ENCODE data around the gene PALM. TPM values are rescaled to one million over a fixed set of nuclear protein-coding genes. Genes with fewer than 3 reads are reported as not detected.
A peak's percentile ranks its signal among the peaks of the same experiment; 100 is the strongest.
"Not testable (repeated sequence)": the region's sequence is repeated elsewhere in the genome, so short reads cannot be mapped to it uniquely, and the experiment has no call there.

PALM gene
- total and polyA plus RNA-seq, 4 experiments from 2014 or later: not detected

DNA sequence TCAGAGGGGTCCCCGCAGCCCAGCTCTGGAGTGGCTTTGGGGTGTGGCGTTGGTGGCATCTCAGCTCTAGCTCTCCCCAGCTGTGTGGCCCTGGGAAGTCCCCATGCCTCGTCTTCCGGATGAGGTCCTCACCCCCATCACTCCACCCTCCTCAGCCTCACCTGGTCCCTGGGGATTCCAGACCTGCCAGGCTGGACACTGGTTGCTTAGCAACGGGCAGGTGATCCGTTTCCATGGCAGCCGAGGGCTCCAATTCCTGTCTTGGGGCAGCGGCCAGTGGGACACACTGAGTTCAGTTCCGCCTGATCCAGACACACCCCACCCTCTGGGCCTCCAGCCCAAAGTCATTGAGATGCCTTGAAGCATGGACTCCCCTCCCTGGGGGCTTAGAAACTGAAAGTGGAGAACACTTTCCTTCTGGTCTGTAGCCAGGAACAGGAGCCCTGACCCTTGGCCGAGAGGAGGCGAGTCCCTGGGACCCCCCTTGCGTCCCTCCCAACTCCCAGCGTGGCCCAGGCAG lies 34.5 kb downstream of the PALM start:
- H3K4me1 Mint-ChIP-seq: no peaks in the 10 kb centered on the region
- H3K9me3 ChIP-seq (ENCODE audit: control insufficient read depth in 1 of 2, low read length in 2 of 2): no peaks in the 10 kb centered on the region
- H3K9me3 Mint-ChIP-seq: peaks cover 0 to 9% (median under 1%) of the 10 kb centered on the region in 8 donors
- H3K4me3 ChIP-seq (ENCODE audit: low read length in 2 of 2): no peak overlapping the region
- CTCF ChIA-PET (ENCODE audit: partially characterized antibody): no interaction called here
- H3K27me3 Mint-ChIP-seq: no peaks in the 10 kb centered on the region
- peak in 1 of 5 donors; percentile 8 for DNase-seq
- intact Hi-C loops (cut with micrococcal nuclease): no loop called here
- no peak overlapping the region for H3K27ac Mint-ChIP-seq
- no peaks in the 10 kb centered on the region for H3K27me3 ChIP-seq (ENCODE audit: insufficient read depth, low read length)
- POLR2A ChIA-PET (ENCODE audit: partially characterized antibody): no interaction called here
- no peak overlapping the region for H3K27ac ChIP-seq (ENCODE audit: low read depth, low read length)
- H3K36me3 ChIP-seq (ENCODE audit: insufficient read depth, low read length): no peaks in the 10 kb centered on the region
- H3K4me3 Mint-ChIP-seq: no peak overlapping the region
- H3K4me1 ChIP-seq (ENCODE audit: insufficient read depth, low read length): no peaks in the 10 kb centered on the region
- H3K36me3 Mint-ChIP-seq: no peaks in the 10 kb centered on the region

DNA sequence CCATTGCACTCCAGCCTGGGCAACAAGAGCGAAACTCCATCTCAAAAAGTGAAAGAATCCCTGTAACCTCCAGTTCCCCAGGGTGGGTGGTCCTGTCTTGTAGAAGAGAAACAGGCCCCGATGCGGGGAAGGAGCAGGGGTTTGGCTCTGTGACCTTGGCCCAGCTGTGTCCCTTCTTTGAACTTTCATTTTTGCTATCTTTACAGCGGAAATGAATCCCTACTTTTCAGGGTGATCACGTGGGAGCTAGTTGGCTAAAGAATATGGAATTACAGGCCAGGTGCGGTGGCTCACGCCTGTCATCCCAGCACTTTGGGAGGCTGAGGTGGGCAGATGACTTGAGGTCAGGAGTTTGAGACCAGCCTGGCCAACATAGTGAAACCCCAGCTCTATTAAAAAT lies 36.4 kb downstream of the PALM start:
- H3K27me3 ChIP-seq (ENCODE audit: insufficient read depth, low read length); H3K9me3 Mint-ChIP-seq; H3K27ac Mint-ChIP-seq; H3K4me1 Mint-ChIP-seq; H3K27me3 Mint-ChIP-seq; H3K36me3 ChIP-seq (ENCODE audit: insufficient read depth, low read length); H3K4me1 ChIP-seq (ENCODE audit: insufficient read depth, low read length); CTCF ChIA-PET (ENCODE audit: partially characterized antibody); H3K36me3 Mint-ChIP-seq; intact Hi-C loops (cut with micrococcal nuclease); H3K4me3 ChIP-seq (ENCODE audit: low read length in 2 of 2); H3K27ac ChIP-seq (ENCODE audit: low read depth, low read length); POLR2A ChIA-PET (ENCODE audit: partially characterized antibody); H3K4me3 Mint-ChIP-seq; H3K9me3 ChIP-seq (ENCODE audit: control insufficient read depth in 1 of 2, low read length in 2 of 2); DNase-seq: not testable (repeated sequence)

DNA sequence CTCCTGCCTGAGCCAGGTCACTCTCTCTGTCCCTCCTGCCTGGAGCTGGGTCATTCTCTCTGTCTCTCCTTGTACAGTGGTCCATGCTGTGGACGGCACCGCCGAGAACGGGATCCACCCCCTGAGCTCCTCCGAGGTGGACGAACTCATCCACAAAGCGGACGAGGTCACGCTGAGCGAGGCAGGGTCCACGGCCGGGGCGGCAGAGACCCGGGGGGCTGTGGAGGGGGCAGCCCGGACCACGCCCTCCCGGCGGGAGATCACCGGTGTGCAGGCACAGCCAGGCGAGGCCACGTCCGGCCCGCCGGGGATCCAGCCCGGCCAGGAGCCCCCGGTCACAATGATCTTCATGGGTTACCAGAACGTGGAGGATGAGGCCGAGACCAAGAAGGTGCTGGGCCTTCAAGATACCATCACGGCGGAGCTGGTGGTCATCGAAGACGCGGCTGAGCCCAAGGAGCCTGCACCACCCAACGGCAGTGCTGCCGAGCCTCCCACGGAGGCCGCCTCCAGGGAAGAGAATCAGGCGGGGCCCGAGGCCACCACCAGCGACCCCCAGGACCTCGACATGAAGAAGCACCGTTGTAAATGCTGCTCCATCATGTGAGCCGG lies 37.6 kb downstream of the PALM start:
- Histone ChIP-seq H3K4me1 (ENCODE audit: insufficient read depth, low read length) (no peaks in the 10 kb centered on the region), H3K27me3 (ENCODE audit: insufficient read depth, low read length) (no peaks in the 10 kb centered on the region), H3K27ac (ENCODE audit: low read depth, low read length) (no peak overlapping the region), H3K4me3 (ENCODE audit: low read length in 2 of 2) (no peak overlapping the region), H3K36me3 (ENCODE audit: insufficient read depth, low read length) (no peaks in the 10 kb centered on the region), H3K9me3 (ENCODE audit: control insufficient read depth in 1 of 2, low read length in 2 of 2) (no peaks in the 10 kb centered on the region)
- DNase-seq: peak in 1 of 5 donors; percentile 30
- H3K9me3 Mint-ChIP-seq: peaks cover 0 to 9% (median under 1%) of the 10 kb centered on the region in 8 donors
- no peak overlapping the region for H3K4me3 Mint-ChIP-seq
- H3K27me3 Mint-ChIP-seq: no peaks in the 10 kb centered on the region
- no peaks in the 10 kb centered on the region for H3K4me1 Mint-ChIP-seq
- CTCF ChIA-PET (ENCODE audit: partially characterized antibody): no interaction called here
- H3K36me3 Mint-ChIP-seq: no peaks in the 10 kb centered on the region
- no peak overlapping the region for H3K27ac Mint-ChIP-seq
- intact Hi-C loops (cut with micrococcal nuclease): no loop called here
- POLR2A ChIA-PET (ENCODE audit: partially characterized antibody): no interaction called here

DNA sequence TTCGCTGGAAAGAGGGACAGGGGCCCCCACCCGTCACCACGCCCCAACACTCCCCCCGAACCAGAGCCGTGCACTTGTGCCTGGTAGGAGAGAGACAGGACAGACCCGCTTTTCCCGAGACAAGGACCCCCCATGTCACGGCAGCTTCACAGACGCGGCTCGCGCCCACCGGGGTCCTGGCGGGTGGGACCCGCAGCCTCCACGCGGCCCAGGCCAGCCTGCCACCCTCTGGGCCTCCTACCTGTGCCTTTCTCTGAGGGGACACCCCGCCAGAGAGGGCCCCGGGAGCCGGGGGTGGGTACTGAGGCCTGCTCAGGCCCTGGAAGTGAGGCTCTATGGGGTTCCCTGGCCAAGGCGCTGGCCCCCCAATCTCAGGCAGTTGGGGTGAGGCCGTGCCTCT lies 38.2 kb downstream of the PALM start:
- ChIA-PET CTCF (ENCODE audit: partially characterized antibody) (no interaction called here), POLR2A (ENCODE audit: partially characterized antibody) (no interaction called here)
- H3K27me3 ChIP-seq (ENCODE audit: insufficient read depth, low read length): no peaks in the 10 kb centered on the region
- H3K9me3 Mint-ChIP-seq: peaks cover 0 to 9% (median under 1%) of the 10 kb centered on the region in 8 donors
- DNase-seq: peak in 1 of 5 donors; percentile 19
- no peaks in the 10 kb centered on the region for H3K4me1 Mint-ChIP-seq
- H3K4me3 ChIP-seq (ENCODE audit: low read length in 2 of 2): no peak overlapping the region
- H3K27me3 Mint-ChIP-seq: no peaks in the 10 kb centered on the region
- no peaks in the 10 kb centered on the region for H3K9me3 ChIP-seq (ENCODE audit: control insufficient read depth in 1 of 2, low read length in 2 of 2)
- no peak overlapping the region for H3K27ac ChIP-seq (ENCODE audit: low read depth, low read length)
- no peak overlapping the region for H3K4me3 Mint-ChIP-seq
- no peak overlapping the region for H3K27ac Mint-ChIP-seq
- no peaks in the 10 kb centered on the region for H3K4me1 ChIP-seq (ENCODE audit: insufficient read depth, low read length)
- no peaks in the 10 kb centered on the region for H3K36me3 ChIP-seq (ENCODE audit: insufficient read depth, low read length)
- H3K36me3 Mint-ChIP-seq: no peaks in the 10 kb centered on the region
- intact Hi-C loops (cut with micrococcal nuclease): no loop called here

DNA sequence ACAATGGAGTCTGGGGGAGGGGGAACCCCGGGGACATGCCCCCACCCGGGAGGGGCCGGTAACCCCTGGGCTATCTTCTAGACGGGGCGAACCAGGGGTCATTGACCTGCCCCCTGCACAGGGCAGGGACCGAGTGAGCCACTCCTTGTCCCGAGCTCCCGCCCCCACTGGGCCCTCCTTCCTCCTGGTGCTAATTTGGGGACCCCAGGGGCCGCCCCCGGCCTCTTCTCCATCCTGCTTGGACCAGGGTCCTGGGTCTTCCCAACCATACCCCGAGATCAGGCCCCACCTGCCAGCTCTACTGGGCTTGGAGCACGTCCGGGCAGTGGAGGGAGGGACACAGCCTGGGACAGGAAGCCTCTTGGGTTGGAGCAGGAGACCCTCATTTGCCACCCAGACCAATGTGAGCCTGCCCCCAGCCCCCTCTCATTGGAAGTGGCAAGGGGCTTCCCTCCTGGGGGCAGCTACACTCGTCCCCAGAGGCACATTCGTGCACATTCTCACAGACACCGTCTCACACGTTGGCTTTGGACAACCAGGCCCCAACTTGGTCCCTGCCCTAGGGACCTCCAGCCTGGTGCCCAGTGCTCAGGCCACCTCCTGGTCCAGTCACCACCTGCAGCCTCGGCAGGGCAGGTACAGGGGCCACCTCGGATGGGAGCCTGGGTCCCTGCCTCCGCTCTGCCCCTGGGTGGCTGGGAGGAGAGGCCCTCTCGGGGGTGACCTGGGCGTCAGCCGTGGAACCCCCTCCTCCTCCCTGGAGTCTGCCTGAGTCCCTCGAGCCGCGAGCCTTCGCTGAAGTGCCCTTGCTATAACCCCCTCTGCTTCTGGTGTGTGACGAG lies 38.9 kb downstream of the PALM start:
- Mint-ChIP-seq H3K9me3 (peaks cover 0 to 9% (median under 1%) of the 10 kb centered on the region in 8 donors), H3K27ac (no peak overlapping the region), H3K27me3 (no peaks in the 10 kb centered on the region), H3K36me3 (no peaks in the 10 kb centered on the region), H3K4me3 (no peak overlapping the region), H3K4me1 (no peaks in the 10 kb centered on the region)
- H3K36me3 ChIP-seq (ENCODE audit: insufficient read depth, low read length): no peaks in the 10 kb centered on the region
- intact Hi-C loops (cut with micrococcal nuclease): no loop called here
- H3K27ac ChIP-seq (ENCODE audit: low read depth, low read length): no peak overlapping the region
- POLR2A ChIA-PET (ENCODE audit: partially characterized antibody): no interaction called here
- no peaks in the 10 kb centered on the region for H3K9me3 ChIP-seq (ENCODE audit: control insufficient read depth in 1 of 2, low read length in 2 of 2)
- CTCF ChIA-PET (ENCODE audit: partially characterized antibody): no interaction called here
- H3K4me1 ChIP-seq (ENCODE audit: insufficient read depth, low read length): no peaks in the 10 kb centered on the region
- peak in 1 of 5 donors; percentile 36 for DNase-seq
- H3K27me3 ChIP-seq (ENCODE audit: insufficient read depth, low read length): no peaks in the 10 kb centered on the region
- H3K4me3 ChIP-seq (ENCODE audit: low read length in 2 of 2): no peak overlapping the region

DNA sequence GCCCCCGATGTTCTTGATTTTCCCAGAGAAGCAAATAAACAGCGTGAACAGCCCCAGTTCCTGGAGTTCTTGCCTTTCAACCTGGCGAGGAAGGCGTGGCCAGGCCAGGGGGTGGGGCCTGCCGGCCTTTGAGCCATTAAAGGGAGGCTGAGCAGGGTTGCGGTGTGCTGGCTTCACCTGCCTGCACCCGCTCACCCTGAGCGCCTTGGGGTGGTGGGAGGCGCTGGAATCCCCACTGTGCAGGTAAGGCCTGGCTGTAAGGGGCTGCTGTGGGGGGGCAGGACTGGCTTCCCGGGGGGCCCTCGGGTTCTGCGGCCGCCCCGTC lies 39.5 kb downstream of the PALM start:
- no peaks in the 10 kb centered on the region for H3K27me3 Mint-ChIP-seq
- no peaks in the 10 kb centered on the region for H3K9me3 ChIP-seq (ENCODE audit: control insufficient read depth in 1 of 2, low read length in 2 of 2)
- H3K27ac Mint-ChIP-seq: no peak overlapping the region
- intact Hi-C loops (cut with micrococcal nuclease): no loop called here
- H3K4me3 Mint-ChIP-seq: no peak overlapping the region
- CTCF ChIA-PET (ENCODE audit: partially characterized antibody): no interaction called here
- H3K36me3 ChIP-seq (ENCODE audit: insufficient read depth, low read length): no peaks in the 10 kb centered on the region
- POLR2A ChIA-PET (ENCODE audit: partially characterized antibody): no interaction called here
- no peaks in the 10 kb centered on the region for H3K27me3 ChIP-seq (ENCODE audit: insufficient read depth, low read length)
- H3K27ac ChIP-seq (ENCODE audit: low read depth, low read length): no peak overlapping the region
- peaks cover 0 to 9% (median under 1%) of the 10 kb centered on the region in 8 donors for H3K9me3 Mint-ChIP-seq
- DNase-seq: no peak
- H3K4me1 ChIP-seq (ENCODE audit: insufficient read depth, low read length): no peaks in the 10 kb centered on the region
- no peak overlapping the region for H3K4me3 ChIP-seq (ENCODE audit: low read length in 2 of 2)
- no peaks in the 10 kb centered on the region for H3K36me3 Mint-ChIP-seq
- no peaks in the 10 kb centered on the region for H3K4me1 Mint-ChIP-seq

DNA sequence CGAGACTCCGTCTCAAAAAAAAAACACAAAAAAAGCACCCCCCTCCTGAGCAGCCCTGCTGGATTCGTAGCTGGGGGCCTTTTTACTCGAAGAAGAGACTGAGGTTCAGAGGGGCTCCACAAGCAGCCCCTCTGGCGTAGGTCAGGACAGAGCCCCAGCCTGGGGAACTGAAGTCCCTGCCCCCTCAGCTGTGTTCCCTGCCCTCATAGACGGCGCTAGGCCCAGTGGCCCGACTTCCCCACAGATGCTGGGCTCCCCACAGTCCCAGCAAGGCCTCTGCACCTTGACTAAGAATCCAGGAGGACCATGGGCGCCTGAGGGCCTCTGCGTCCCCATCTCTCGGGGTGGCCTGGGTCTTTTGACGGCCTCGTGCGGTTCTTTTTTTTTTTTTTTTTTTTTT lies 41.1 kb downstream of the PALM start:
- Mint-ChIP-seq H3K27ac (no peak overlapping the region), H3K9me3 (peaks cover 0 to 2% (median 0%) of the 10 kb centered on the region in 8 donors), H3K36me3 (no peaks in the 10 kb centered on the region), H3K4me1 (no peaks in the 10 kb centered on the region), H3K27me3 (no peaks in the 10 kb centered on the region), H3K4me3 (no peak overlapping the region)
- intact Hi-C loops (cut with micrococcal nuclease): no loop called here
- no peak overlapping the region for H3K27ac ChIP-seq (ENCODE audit: low read depth, low read length)
- H3K36me3 ChIP-seq (ENCODE audit: insufficient read depth, low read length): no peaks in the 10 kb centered on the region
- no peak overlapping the region for H3K4me3 ChIP-seq (ENCODE audit: low read length in 2 of 2)
- H3K4me1 ChIP-seq (ENCODE audit: insufficient read depth, low read length): no peaks in the 10 kb centered on the region
- CTCF ChIA-PET (ENCODE audit: partially characterized antibody): no interaction called here
- no peaks in the 10 kb centered on the region for H3K27me3 ChIP-seq (ENCODE audit: insufficient read depth, low read length)
- peak in 1 of 5 donors; percentile 13 for DNase-seq
- POLR2A ChIA-PET (ENCODE audit: partially characterized antibody): no interaction called here
- no peaks in the 10 kb centered on the region for H3K9me3 ChIP-seq (ENCODE audit: control insufficient read depth in 1 of 2, low read length in 2 of 2)
